OCI-LY7 (cell line): ENCODE results near the gene RALBP1. TPM values are rescaled to one million over a fixed set of nuclear protein-coding genes. Genes with fewer than 3 reads are reported as not detected.

Experiments used
- BruUV-seq: library from RNA; stranded (reverse); fragments of 400-500 nt; replicated peaks from 2 replicates; lab custom pipeline; 2021; lab: Mats Ljungman, UMichigan
- CTCF ChIA-PET: fragments of 300-600 bp; sonication (Branson Sonifier 250); formaldehyde crosslinking; loops from one replicate; lab custom pipeline; 2022; ENCODE audit warnings: antibody characterized with exemption; ENCODE audit not compliant: unreplicated experiment; lab: Charles Lee
- POLR2A ChIA-PET: fragments of 300-600 bp; sonication (Branson Sonifier 250); formaldehyde crosslinking; loops from one replicate; lab custom pipeline; 2022; ENCODE audit warnings: antibody characterized with exemption; lab: Charles Lee
- DNase-seq: peaks from one replicate; pipeline ENCODE4 v3.0.0-alpha.2; 2015; ENCODE audit warnings: low spot score
- H2AFZ ChIP-seq: fragments of 200-600 bp; sonication (generic), shearing (Covaris generic); 2 replicates; pipeline ENCODE4 v1.6.1; 2014; ENCODE audit warnings: mild to moderate bottlenecking, antibody characterized with exemption, low read length, moderate library complexity
- H3K27ac ChIP-seq: fragments of 200-600 bp; sonication (generic); 2 replicates; pipeline ENCODE4 v1.5.1; 2014; ENCODE audit warnings: mixed run types, low read depth, mild to moderate bottlenecking, moderate library complexity, low read length, inconsistent platforms; ENCODE audit not compliant: poor library complexity, severe bottlenecking
- H3K36me3 ChIP-seq: fragments of 200-600 bp; sonication (generic); 2 replicates; pipeline ENCODE4 v1.6.1; 2014; ENCODE audit warnings: mild to moderate bottlenecking, antibody characterized with exemption, low read length, moderate library complexity, mixed read lengths; ENCODE audit not compliant: insufficient read depth
- H3K4me1 ChIP-seq: fragments of 200-600 bp; sonication (generic); 2 replicates; pipeline ENCODE4 v1.5.1; 2014; ENCODE audit warnings: mild to moderate bottlenecking, low read length; ENCODE audit not compliant: insufficient read depth, poor library complexity, severe bottlenecking
- H3K4me2 ChIP-seq: fragments of 200-600 bp; sonication (generic); 2 replicates; pipeline ENCODE4 v1.6.1; 2014; ENCODE audit warnings: mild to moderate bottlenecking, low read length
- H3K4me3 ChIP-seq: fragments of 200-600 bp; sonication (generic); 2 replicates; pipeline ENCODE4 v1.5.1; 2014; ENCODE audit warnings: mild to moderate bottlenecking, low read depth, low read length; ENCODE audit not compliant: poor library complexity, severe bottlenecking
- H3K79me2 ChIP-seq: fragments of 200-600 bp; sonication (generic); 2 replicates; pipeline ENCODE4 v1.6.1; 2016; ENCODE audit warnings: low read depth, mild to moderate bottlenecking, low read length, moderate library complexity, mixed read lengths; ENCODE audit not compliant: insufficient read depth
- H3K9me2 ChIP-seq: fragments of 200-600 bp; sonication (generic); 2 replicates; pipeline ENCODE4 v1.6.1; 2016; ENCODE audit warnings: mild to moderate bottlenecking, low read length, mixed read lengths; ENCODE audit not compliant: insufficient read depth
- H3K9me3 ChIP-seq: fragments of 200-600 bp; sonication (generic); 2 replicates; pipeline ENCODE4 v1.6.1; 2014; ENCODE audit warnings: mild to moderate bottlenecking, mixed run types, low read length, mixed read lengths
- H4K20me1 ChIP-seq: fragments of 200-600 bp; sonication (generic); 2 replicates; pipeline ENCODE4 v1.6.1; 2014; ENCODE audit warnings: mild to moderate bottlenecking, antibody characterized with exemption, low read length, moderate library complexity, mixed read lengths; ENCODE audit not compliant: insufficient read depth
- EZH2phosphoT487 ChIP-seq: fragments of 200-600 bp; sonication (generic); IDR thresholded peaks from 2 replicates; pipeline ENCODE4 v1.6.1; 2018; ENCODE audit warnings: low read depth, borderline replicate concordance, mild to moderate bottlenecking, mixed run types, antibody characterized with exemption, low read length, moderate library complexity, mixed read lengths
- intact Hi-C: fragments of 100-400 bp; cut with micrococcal nuclease; formaldehyde crosslinking; loops from one replicate; pipeline ENCODE4 v1.10.0; 2022; ENCODE audit not compliant: unreplicated experiment
- total RNA-seq, 2 experiments: library from RNA; depleted of rRNA in 1 of 2; stranded (reverse); fragments of >200 nt in 1 of 2; shearing (Covaris generic) in 1 of 2; gene quantifications; 2 replicates each; pipeline ENCODE4 v1.2.3, GENCODE V29; 2014 to 2022
- TF ChIP-seq, protein P1 (sequence below): fragments of 200-600 bp; sonication (generic); conservative IDR thresholded peaks from 2 replicates; pipeline ENCODE4 v1.5.1; 2014; ENCODE audit warnings: mild to moderate bottlenecking, antibody characterized with exemption, low read length, moderate library complexity, mixed read lengths

The RALBP1 gene
- total RNA-seq, 2 experiments from 2014 or later: 78.5 to 96.0 TPM

DNA sequence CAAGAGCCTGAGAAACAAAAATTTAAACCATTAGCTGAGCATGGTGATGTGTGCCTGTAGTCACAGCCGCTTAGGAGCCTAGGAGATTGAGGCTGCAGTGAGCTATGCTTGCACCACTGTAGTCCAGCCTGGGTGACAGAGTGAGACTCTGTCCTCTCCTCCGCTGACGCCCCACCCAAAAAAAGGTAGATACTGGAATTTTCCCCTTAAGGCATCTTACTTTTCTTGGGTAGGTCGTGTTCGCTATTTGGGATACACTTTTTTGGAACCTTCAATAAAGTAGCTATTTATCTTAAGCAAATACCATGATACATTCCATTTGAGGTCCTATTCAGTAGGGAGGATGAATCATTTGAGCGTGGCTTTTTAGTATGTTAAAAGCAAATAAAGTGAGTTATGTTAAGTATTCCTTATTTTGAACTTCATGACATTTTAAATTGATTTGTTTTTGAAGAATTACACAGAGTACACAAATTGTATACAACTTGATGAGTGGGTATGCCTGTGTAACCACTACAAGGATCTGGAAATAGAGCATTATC is 38.7 kb downstream of the RALBP1 start:
- no TSS peak for BruUV-seq

GRCh38 chr18:9516437-9517064 is 41.2 kb downstream of the RALBP1 start:
- POLR2A ChIA-PET: interaction anchor here (0.7 to 2.1 kb wide), 2 partner anchors 10 to 398 kb away, joined by 3 to 5 read pairs; no protein-coding TSS in a partner anchor
- no peaks in the 10 kb centered on the region for H3K9me3 ChIP-seq
- peaks cover 8% of the 10 kb centered on the region; the same call in 1 of the 2 replicates for H4K20me1 ChIP-seq
- no TSS peak for BruUV-seq
- no peak overlapping the region for H2AFZ ChIP-seq
- H3K27ac ChIP-seq: no peak overlapping the region
- H3K9me2 ChIP-seq: no peaks in the 10 kb centered on the region
- CTCF ChIA-PET: no interaction called here
- intact Hi-C loops: loop anchor here (2.0 to 5.0 kb wide), 3 partner anchors 40 to 182 kb away; partner anchors contain the start of gene TWSG1
- DNase-seq: peak; percentile 64
- peaks cover 58% of the 10 kb centered on the region for H3K79me2 ChIP-seq
- peaks cover 81% of the 10 kb centered on the region for H3K36me3 ChIP-seq
- no peaks in the 10 kb centered on the region for H3K4me1 ChIP-seq
- H3K4me2 ChIP-seq: no peak overlapping the region
- no peak overlapping the region for H3K4me3 ChIP-seq
- TF ChIP-seq, protein P1, sequence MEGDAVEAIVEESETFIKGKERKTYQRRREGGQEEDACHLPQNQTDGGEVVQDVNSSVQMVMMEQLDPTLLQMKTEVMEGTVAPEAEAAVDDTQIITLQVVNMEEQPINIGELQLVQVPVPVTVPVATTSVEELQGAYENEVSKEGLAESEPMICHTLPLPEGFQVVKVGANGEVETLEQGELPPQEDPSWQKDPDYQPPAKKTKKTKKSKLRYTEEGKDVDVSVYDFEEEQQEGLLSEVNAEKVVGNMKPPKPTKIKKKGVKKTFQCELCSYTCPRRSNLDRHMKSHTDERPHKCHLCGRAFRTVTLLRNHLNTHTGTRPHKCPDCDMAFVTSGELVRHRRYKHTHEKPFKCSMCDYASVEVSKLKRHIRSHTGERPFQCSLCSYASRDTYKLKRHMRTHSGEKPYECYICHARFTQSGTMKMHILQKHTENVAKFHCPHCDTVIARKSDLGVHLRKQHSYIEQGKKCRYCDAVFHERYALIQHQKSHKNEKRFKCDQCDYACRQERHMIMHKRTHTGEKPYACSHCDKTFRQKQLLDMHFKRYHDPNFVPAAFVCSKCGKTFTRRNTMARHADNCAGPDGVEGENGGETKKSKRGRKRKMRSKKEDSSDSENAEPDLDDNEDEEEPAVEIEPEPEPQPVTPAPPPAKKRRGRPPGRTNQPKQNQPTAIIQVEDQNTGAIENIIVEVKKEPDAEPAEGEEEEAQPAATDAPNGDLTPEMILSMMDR: peak; percentile 97
- TF ChIP-seq EZH2phosphoT487: no peak

More for the DNA sequence above, 38.7 kb downstream of the RALBP1 start:
- peaks cover 61% of the 10 kb centered on the region for H3K79me2 ChIP-seq
- POLR2A ChIA-PET: interaction anchor here (1.6 kb wide), 1 partner anchor 31 kb away, joined by 4 read pairs; no protein-coding TSS in a partner anchor
- no peak overlapping the region for H3K27ac ChIP-seq
- TF ChIP-seq, protein P1: no peak
- no peak for TF ChIP-seq EZH2phosphoT487
- intact Hi-C loops: loop anchor here (1.0 to 2.0 kb wide), 2 partner anchors 31 to 439 kb away; no protein-coding TSS in a partner anchor
- H4K20me1 ChIP-seq: peaks cover 4% of the 10 kb centered on the region; the same call in 1 of the 2 replicates
- H3K9me3 ChIP-seq: no peaks in the 10 kb centered on the region
- peaks cover 61% of the 10 kb centered on the region for H3K36me3 ChIP-seq
- no peak overlapping the region for H3K4me2 ChIP-seq
- H3K4me1 ChIP-seq: no peaks in the 10 kb centered on the region
- no peak overlapping the region for H2AFZ ChIP-seq
- no peak for DNase-seq
- no peak overlapping the region for H3K4me3 ChIP-seq
- CTCF ChIA-PET: interaction anchor here (0.5 kb wide), 1 partner anchor 51 kb away, joined by 3 read pairs; no protein-coding TSS in a partner anchor
- no peaks in the 10 kb centered on the region for H3K9me2 ChIP-seq
